Mesothelial cell of epicardium (in vitro differentiated cells): ENCODE measurements around the gene RPL9. TPM values are rescaled to one million over a fixed set of nuclear protein-coding genes. Genes with fewer than 3 reads are reported as not detected.
"Not testable (repeated sequence)": the region's sequence is repeated elsewhere in the genome, so short reads cannot be mapped to it uniquely, and the experiment has no call there.

Source experiments
- DNase-seq, 2 experiments: peaks; one replicate each; pipeline ENCODE4 v3.0.0; 2021; ENCODE audit warnings: low spot score in 2 of 2; ENCODE audit not compliant: unreplicated experiment in 2 of 2
- H3K27ac Mint-ChIP-seq: 2 replicates; pipeline ENCODE4 v1.8.0; 2021; ENCODE audit warnings: mixed read lengths
- H3K27me3 Mint-ChIP-seq: 2 replicates; pipeline ENCODE4 v1.8.0; 2021; ENCODE audit warnings: low read depth, mixed read lengths
- H3K36me3 Mint-ChIP-seq: 2 replicates; pipeline ENCODE4 v1.8.0; 2021; ENCODE audit warnings: mixed read lengths
- H3K4me1 Mint-ChIP-seq: 2 replicates; pipeline ENCODE4 v1.8.0; 2021; ENCODE audit warnings: mixed read lengths
- H3K4me3 Mint-ChIP-seq: 2 replicates; pipeline ENCODE4 v1.8.0; 2021; ENCODE audit warnings: mild to moderate bottlenecking, moderate library complexity, mixed read lengths
- H3K9me3 Mint-ChIP-seq: 2 replicates; pipeline ENCODE4 v1.8.0; 2021; ENCODE audit warnings: mixed read lengths
- CTCF ChIP-seq: fragments of 200-600 bp; sonication (generic); IDR thresholded peaks from one replicate; pipeline ENCODE4 v1.5.0; 2021; ENCODE audit warnings: antibody characterized with exemption; ENCODE audit not compliant: unreplicated experiment
- total RNA-seq: library from RNA; stranded (reverse); gene quantifications from 3 replicates; pipeline ENCODE4 v1.2.1, GENCODE V29; 2021

Gene RPL9
- total RNA-seq, 1 donor from 2014 or later = 1,647 TPM

- TF ChIP-seq CTCF = no peak
- H3K27ac Mint-ChIP-seq = peak overlapping the region; percentile 98
- H3K27me3 Mint-ChIP-seq = no peaks in the 10 kb centered on the region
- H3K4me1 Mint-ChIP-seq = peaks cover 13% of the 10 kb centered on the region
- H3K36me3 Mint-ChIP-seq = peaks cover 8% of the 10 kb centered on the region
- H3K9me3 Mint-ChIP-seq = no peaks in the 10 kb centered on the region
- no peak for DNase-seq
- no peak overlapping the region for H3K4me3 Mint-ChIP-seq
Observed at GRCh38 chr4:39470402-39470801, 11.7 kb upstream of the RPL9 start.

- DNase-seq = no peak
- Mint-ChIP-seq H3K27me3 (no peaks in the 10 kb centered on the region), H3K27ac (peak overlapping the region; percentile 98), H3K9me3 (no peaks in the 10 kb centered on the region), H3K36me3 (peaks cover 9% of the 10 kb centered on the region), H3K4me1 (peaks cover 20% of the 10 kb centered on the region), H3K4me3 (no peak overlapping the region)
- peak; percentile 90 for TF ChIP-seq CTCF
Observed at GRCh38 chr4:39469429-39470077, 10.8 kb upstream of the RPL9 start.

- TF ChIP-seq CTCF = no peak
- Mint-ChIP-seq H3K4me3 (no peak overlapping the region), H3K9me3 (no peaks in the 10 kb centered on the region), H3K27ac (peak overlapping the region; percentile 36), H3K4me1 (peaks cover 20% of the 10 kb centered on the region), H3K36me3 (peaks cover 13% of the 10 kb centered on the region), H3K27me3 (no peaks in the 10 kb centered on the region)
- DNase-seq = no peak
Observed at GRCh38 chr4:39467464-39467863, 8.7 kb upstream of the RPL9 start.

- no peak for DNase-seq
- Mint-ChIP-seq H3K27ac (no peak overlapping the region), H3K4me1 (peaks cover 20% of the 10 kb centered on the region), H3K9me3 (no peaks in the 10 kb centered on the region), H3K27me3 (no peaks in the 10 kb centered on the region), H3K4me3 (no peak overlapping the region), H3K36me3 (peaks cover 13% of the 10 kb centered on the region)
- no peak for TF ChIP-seq CTCF
Observed at GRCh38 chr4:39466747-39467146, 8.0 kb upstream of the RPL9 start.

DNA sequence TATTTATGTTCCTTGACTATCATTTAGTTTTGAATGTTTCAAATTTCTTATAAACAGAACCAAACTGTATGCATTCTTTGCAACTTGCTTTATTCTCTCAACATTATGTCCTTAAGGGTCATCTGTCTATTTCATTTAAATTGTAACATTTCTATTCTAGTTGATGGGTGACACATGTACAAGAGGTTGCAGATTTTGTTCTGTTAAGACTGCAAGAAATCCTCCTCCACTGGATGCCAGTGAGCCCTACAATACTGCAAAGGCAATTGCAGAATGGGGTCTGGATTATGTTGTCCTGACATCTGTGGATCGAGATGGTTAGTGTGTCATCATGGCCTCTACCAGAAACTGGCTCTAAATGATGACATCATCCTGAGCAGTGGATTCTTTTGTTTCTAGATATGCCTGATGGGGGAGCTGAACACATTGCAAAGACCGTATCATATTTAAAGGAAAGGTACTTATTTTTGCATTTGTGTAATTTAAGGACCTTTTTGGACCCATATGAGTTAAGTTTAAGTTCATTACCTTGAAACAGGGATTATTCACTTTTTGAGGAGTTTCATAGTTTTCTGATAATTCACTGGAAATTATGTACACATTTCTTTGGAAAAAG, 6.3 kb upstream of the RPL9 start:
- Mint-ChIP-seq H3K4me1 (peaks cover 15% of the 10 kb centered on the region), H3K9me3 (no peaks in the 10 kb centered on the region), H3K36me3 (peaks cover 9% of the 10 kb centered on the region), H3K27me3 (no peaks in the 10 kb centered on the region), H3K27ac (peak overlapping the region; percentile 97), H3K4me3 (no peak overlapping the region)
- no peak for TF ChIP-seq CTCF
- no peak for DNase-seq

- H3K27me3 Mint-ChIP-seq, H3K9me3 Mint-ChIP-seq, DNase-seq: not testable (repeated sequence)
- peaks cover 34% of the 10 kb centered on the region for H3K36me3 Mint-ChIP-seq
- H3K27ac Mint-ChIP-seq = peak overlapping the region; percentile 100
- peak overlapping the region; percentile 97 for H3K4me3 Mint-ChIP-seq
- peaks cover 29% of the 10 kb centered on the region for H3K4me1 Mint-ChIP-seq
Observed at GRCh38 chr4:39458161-39458504, 589 bp downstream of the RPL9 start.
